Measurements from ENCODE around the gene BSN.

- TF ChIP-seq CTCF (IDR thresholded peaks at IDR 0.05) (no peak), ZFX (IDR thresholded peaks at IDR 0.05; ENCODE audit: borderline replicate concordance) (no peak)
Measured at GRCh38 chr3:49707113-49707480, 152.8 kb downstream of the BSN start.

All from 22Rv1 (cell line).